Measurements from ENCODE around the gene DHCR24. TPM values are rescaled to one million over a fixed set of nuclear protein-coding genes. Genes with fewer than 3 reads are reported as not detected.

Gene DHCR24
- total and polyA plus RNA-seq, 2 experiments from 2014 or later = 124 to 453 TPM

DNA sequence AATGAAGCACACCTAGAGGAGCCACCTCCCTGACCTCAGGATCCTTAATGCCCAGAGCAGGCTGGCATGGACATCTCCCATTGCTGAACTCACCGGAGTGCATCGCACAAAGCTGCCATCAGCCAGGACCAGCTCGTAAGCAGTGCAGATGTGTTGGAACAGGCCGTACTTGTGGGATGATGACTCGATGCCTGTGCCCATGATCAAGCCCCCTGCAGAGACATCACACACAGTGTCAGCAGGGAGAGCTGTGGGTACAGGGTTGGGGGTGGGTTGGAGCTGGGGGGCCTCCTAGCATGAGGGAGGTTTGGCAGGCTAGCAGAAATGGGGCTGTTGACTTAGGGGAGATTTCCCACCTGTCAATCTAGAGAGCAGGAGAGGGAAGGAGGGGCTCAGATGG lies 12.0 kb downstream of the DHCR24 start (continued):
- TF ChIP-seq, protein P1, sequence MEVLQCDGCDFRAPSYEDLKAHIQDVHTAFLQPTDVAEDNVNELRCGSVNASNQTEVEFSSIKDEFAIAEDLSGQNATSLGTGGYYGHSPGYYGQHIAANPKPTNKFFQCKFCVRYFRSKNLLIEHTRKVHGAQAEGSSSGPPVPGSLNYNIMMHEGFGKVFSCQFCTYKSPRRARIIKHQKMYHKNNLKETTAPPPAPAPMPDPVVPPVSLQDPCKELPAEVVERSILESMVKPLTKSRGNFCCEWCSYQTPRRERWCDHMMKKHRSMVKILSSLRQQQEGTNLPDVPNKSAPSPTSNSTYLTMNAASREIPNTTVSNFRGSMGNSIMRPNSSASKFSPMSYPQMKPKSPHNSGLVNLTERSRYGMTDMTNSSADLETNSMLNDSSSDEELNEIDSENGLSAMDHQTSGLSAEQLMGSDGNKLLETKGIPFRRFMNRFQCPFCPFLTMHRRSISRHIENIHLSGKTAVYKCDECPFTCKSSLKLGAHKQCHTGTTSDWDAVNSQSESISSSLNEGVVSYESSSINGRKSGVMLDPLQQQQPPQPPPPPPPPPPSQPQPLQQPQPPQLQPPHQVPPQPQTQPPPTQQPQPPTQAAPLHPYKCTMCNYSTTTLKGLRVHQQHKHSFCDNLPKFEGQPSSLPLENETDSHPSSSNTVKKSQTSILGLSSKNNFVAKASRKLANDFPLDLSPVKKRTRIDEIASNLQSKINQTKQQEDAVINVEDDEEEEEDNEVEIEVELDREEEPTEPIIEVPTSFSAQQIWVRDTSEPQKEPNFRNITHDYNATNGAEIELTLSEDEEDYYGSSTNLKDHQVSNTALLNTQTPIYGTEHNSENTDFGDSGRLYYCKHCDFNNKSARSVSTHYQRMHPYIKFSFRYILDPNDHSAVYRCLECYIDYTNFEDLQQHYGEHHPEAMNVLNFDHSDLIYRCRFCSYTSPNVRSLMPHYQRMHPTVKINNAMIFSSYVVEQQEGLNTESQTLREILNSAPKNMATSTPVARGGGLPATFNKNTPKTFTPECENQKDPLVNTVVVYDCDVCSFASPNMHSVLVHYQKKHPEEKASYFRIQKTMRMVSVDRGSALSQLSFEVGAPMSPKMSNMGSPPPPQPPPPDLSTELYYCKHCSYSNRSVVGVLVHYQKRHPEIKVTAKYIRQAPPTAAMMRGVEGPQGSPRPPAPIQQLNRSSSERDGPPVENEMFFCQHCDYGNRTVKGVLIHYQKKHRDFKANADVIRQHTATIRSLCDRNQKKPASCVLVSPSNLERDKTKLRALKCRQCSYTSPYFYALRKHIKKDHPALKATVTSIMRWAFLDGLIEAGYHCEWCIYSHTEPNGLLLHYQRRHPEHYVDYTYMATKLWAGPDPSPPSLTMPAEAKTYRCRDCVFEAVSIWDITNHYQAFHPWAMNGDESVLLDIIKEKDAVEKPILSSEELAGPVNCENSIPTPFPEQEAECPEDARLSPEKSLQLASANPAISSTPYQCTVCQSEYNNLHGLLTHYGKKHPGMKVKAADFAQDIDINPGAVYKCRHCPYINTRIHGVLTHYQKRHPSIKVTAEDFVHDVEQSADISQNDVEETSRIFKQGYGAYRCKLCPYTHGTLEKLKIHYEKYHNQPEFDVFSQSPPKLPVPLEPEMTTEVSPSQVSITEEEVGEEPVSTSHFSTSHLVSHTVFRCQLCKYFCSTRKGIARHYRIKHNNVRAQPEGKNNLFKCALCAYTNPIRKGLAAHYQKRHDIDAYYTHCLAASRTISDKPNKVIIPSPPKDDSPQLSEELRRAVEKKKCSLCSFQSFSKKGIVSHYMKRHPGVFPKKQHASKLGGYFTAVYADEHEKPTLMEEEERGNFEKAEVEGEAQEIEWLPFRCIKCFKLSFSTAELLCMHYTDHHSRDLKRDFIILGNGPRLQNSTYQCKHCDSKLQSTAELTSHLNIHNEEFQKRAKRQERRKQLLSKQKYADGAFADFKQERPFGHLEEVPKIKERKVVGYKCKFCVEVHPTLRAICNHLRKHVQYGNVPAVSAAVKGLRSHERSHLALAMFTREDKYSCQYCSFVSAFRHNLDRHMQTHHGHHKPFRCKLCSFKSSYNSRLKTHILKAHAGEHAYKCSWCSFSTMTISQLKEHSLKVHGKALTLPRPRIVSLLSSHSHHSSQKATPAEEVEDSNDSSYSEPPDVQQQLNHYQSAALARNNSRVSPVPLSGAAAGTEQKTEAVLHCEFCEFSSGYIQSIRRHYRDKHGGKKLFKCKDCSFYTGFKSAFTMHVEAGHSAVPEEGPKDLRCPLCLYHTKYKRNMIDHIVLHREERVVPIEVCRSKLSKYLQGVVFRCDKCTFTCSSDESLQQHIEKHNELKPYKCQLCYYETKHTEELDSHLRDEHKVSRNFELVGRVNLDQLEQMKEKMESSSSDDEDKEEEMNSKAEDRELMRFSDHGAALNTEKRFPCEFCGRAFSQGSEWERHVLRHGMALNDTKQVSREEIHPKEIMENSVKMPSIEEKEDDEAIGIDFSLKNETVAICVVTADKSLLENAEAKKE (CRISPR knock-in tag; IDR thresholded peaks at IDR 0.05) = no peak
- TF ChIP-seq, protein P2, sequence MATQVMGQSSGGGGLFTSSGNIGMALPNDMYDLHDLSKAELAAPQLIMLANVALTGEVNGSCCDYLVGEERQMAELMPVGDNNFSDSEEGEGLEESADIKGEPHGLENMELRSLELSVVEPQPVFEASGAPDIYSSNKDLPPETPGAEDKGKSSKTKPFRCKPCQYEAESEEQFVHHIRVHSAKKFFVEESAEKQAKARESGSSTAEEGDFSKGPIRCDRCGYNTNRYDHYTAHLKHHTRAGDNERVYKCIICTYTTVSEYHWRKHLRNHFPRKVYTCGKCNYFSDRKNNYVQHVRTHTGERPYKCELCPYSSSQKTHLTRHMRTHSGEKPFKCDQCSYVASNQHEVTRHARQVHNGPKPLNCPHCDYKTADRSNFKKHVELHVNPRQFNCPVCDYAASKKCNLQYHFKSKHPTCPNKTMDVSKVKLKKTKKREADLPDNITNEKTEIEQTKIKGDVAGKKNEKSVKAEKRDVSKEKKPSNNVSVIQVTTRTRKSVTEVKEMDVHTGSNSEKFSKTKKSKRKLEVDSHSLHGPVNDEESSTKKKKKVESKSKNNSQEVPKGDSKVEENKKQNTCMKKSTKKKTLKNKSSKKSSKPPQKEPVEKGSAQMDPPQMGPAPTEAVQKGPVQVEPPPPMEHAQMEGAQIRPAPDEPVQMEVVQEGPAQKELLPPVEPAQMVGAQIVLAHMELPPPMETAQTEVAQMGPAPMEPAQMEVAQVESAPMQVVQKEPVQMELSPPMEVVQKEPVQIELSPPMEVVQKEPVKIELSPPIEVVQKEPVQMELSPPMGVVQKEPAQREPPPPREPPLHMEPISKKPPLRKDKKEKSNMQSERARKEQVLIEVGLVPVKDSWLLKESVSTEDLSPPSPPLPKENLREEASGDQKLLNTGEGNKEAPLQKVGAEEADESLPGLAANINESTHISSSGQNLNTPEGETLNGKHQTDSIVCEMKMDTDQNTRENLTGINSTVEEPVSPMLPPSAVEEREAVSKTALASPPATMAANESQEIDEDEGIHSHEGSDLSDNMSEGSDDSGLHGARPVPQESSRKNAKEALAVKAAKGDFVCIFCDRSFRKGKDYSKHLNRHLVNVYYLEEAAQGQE (IDR thresholded peaks at IDR 0.05; ENCODE audit: unreplicated experiment) = no peak

DNA sequence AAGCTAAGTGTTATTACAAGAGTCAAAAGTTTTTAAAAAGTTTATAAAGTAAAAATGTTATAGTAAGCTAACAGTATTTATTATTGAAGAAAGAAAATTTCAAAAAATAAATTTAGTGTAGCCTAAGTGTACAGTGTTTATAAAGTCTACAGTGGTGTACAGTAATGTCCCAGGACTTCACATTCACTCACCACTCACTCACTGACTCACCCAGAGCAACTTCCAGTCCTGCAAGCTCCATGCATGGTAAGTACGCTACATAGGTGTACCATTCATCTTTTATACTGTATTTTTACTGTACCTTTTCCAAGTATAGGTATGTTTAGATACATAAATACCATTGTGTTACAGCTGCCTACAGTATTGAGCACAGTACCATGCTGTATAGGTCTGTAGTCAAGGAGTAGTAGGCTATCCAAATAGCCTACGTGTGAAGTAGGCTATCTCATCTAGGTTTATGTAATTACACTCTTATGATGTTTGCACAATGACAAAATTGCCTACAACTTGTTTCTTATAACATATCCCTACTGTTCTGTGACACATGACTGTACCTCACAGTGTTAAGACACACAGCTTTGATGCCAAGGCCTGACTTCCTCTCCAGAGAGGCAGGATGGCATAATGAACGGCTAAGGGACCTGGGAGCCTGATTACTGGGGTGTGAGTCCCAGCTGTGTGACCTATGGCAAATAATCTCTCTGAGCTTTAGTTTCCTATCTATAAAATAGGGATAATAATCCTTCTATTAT lies 12.7 kb downstream of the DHCR24 start:
- DNase-seq (ENCODE audit: low spot score) (no peak), ATAC-seq (no peak)
- H3F3A ChIP-seq (replicated peaks; ENCODE audit: low read depth) = peaks cover 7% of the 10 kb centered on the region; the same call in 1 of the 2 replicates
- Mint-ChIP-seq H3K27me3 (ENCODE audit: insufficient read depth, low read depth, poor library complexity) (peaks cover 6% of the 10 kb centered on the region), H3K27ac (no peak overlapping the region), H3K4me3 (no peak overlapping the region), H3K36me3 (ENCODE audit: low read depth) (peaks cover 77% of the 10 kb centered on the region), H3K9me3 (no peaks in the 10 kb centered on the region), H3K4me1 (peaks cover 12% of the 10 kb centered on the region; the same call in 2 of the 3 replicates)
- no peak overlapping the region for H3K4me3 ChIP-seq
- H3K36me3 ChIP-seq (ENCODE audit: insufficient read depth) = peaks cover 82% of the 10 kb centered on the region
- TF ChIP-seq JUNB (IDR thresholded peaks at IDR 0.05; ENCODE audit: unreplicated experiment) (no peak), EZH2phosphoT487 (IDR thresholded peaks at IDR 0.05; ENCODE audit: unreplicated experiment) (peak; percentile 36)
- no peaks in the 10 kb centered on the region for H3K27me3 ChIP-seq (ENCODE audit: insufficient read depth)
- H2AFZ ChIP-seq = no peak overlapping the region
- H3K4me1 ChIP-seq (ENCODE audit: insufficient read depth) = no peaks in the 10 kb centered on the region
- no peak overlapping the region for H3K27ac ChIP-seq (ENCODE audit: low read depth)
- peaks cover 73% of the 10 kb centered on the region for H3K79me2 ChIP-seq (replicated peaks; ENCODE audit: insufficient read depth)
- H3K9me2 ChIP-seq (ENCODE audit: insufficient read depth) = no peaks in the 10 kb centered on the region
- peaks cover 69% of the 10 kb centered on the region for H4K20me1 ChIP-seq (replicated peaks; ENCODE audit: insufficient read depth)
- H3K4me2 ChIP-seq = no peak overlapping the region
